Keratinocyte (primary cell): ENCODE data around the gene SIPA1. TPM values are rescaled to one million over a fixed set of nuclear protein-coding genes. Genes with fewer than 3 reads are reported as not detected.

ENCODE experiments used
- DNase-seq: peaks from one replicate; pipeline ENCODE4 v3.0.0-alpha.2; 2011; ENCODE audit warnings: low read depth, missing footprints, low spot score
- FAIRE-seq: peaks from 2 replicates; lab custom pipeline; 2011; peaks lifted over from hg19 to GRCh38; lab: Jason Lieb, UNC
- H2AFZ ChIP-seq: 2 replicates; pipeline ENCODE4 v1.6.0; 2012; ENCODE audit warnings: low read length, control low read depth, inconsistent platforms; ENCODE audit not compliant: control insufficient read depth
- H3K27ac ChIP-seq: 2 replicates; pipeline ENCODE4 v1.5.1; 2011; ENCODE audit warnings: low read length; ENCODE audit not compliant: control insufficient read depth, insufficient read depth
- H3K27me3 ChIP-seq: 3 replicates; pipeline ENCODE4 v1.6.0; 2011; ENCODE audit warnings: low read length; ENCODE audit not compliant: control insufficient read depth, insufficient read depth; ENCODE audit errors: extremely low read depth
- H3K36me3 ChIP-seq, 2 experiments: 2 replicates in 1 of 2; 3 replicates in 1 of 2; pipeline ENCODE4 v1.5.1; 2011; ENCODE audit warnings: low read length in 2 of 2, mild to moderate bottlenecking in 1 of 2; ENCODE audit not compliant: control insufficient read depth in 2 of 2, insufficient read depth in 2 of 2; ENCODE audit errors: extremely low read depth in 1 of 2
- H3K4me1 ChIP-seq: 3 replicates; pipeline ENCODE4 v1.5.1; 2011; ENCODE audit warnings: low read length; ENCODE audit not compliant: control insufficient read depth, insufficient read depth; ENCODE audit errors: extremely low read depth
- H3K4me2 ChIP-seq: 3 replicates; pipeline ENCODE4 v1.6.0; 2011; ENCODE audit warnings: low read depth, low read length; ENCODE audit not compliant: control insufficient read depth, insufficient read depth; ENCODE audit errors: extremely low read depth
- H3K4me3 ChIP-seq, 3 experiments: fragments of 200-600 bp in 1 of 3; sonication (generic) in 1 of 3; 2 replicates in 2 of 3; 3 replicates in 1 of 3; pipeline ENCODE4 v1.5.1; 2011 to 2016; ENCODE audit warnings: low read length in 3 of 3, mild to moderate bottlenecking in 3 of 3, control low read depth in 2 of 3, inconsistent platforms in 1 of 3, low read depth in 1 of 3, mixed read lengths in 1 of 3, mixed run types in 1 of 3, moderate library complexity in 1 of 3; ENCODE audit not compliant: control insufficient read depth in 2 of 3, insufficient read depth in 2 of 3; ENCODE audit errors: extremely low read depth in 1 of 3
- H3K79me2 ChIP-seq: 2 replicates; pipeline ENCODE4 v1.6.0; 2012; ENCODE audit warnings: low read length; ENCODE audit not compliant: control insufficient read depth, insufficient read depth
- H3K9ac ChIP-seq: 3 replicates; pipeline ENCODE4 v1.6.0; 2011; ENCODE audit warnings: low read length; ENCODE audit not compliant: control insufficient read depth, insufficient read depth; ENCODE audit errors: extremely low read depth
- H3K9me1 ChIP-seq: 3 replicates; pipeline ENCODE4 v1.6.0; 2011; ENCODE audit warnings: low read length; ENCODE audit not compliant: control insufficient read depth, insufficient read depth; ENCODE audit errors: extremely low read depth
- H3K9me3 ChIP-seq: 2 replicates; pipeline ENCODE4 v1.5.1; 2012; ENCODE audit warnings: low read depth, low read length; ENCODE audit not compliant: control insufficient read depth
- H4K20me1 ChIP-seq: 3 replicates; pipeline ENCODE4 v1.6.0; 2011; ENCODE audit warnings: low read length; ENCODE audit not compliant: control insufficient read depth, insufficient read depth; ENCODE audit errors: extremely low read depth
- CTCF ChIP-seq, 3 experiments: IDR thresholded peaks in 1 of 3; conservative IDR thresholded peaks in 1 of 3; optimal IDR thresholded peaks in 1 of 3; 2 replicates in 2 of 3; 3 replicates in 1 of 3; pipeline versions ENCODE3 to v1.5.1; 2011; ENCODE audit warnings: low read length in 3 of 3, mild to moderate bottlenecking in 3 of 3, moderate library complexity in 2 of 3, control low read depth in 1 of 3, inconsistent platforms in 1 of 3; ENCODE audit not compliant: insufficient read depth in 2 of 3; ENCODE audit errors: extremely low read depth in 1 of 3
- EZH2 ChIP-seq: IDR thresholded peaks from one replicate; pipeline ENCODE4 v1.6.1; 2012; ENCODE audit warnings: inconsistent platforms, mild to moderate bottlenecking, low read length, moderate library complexity
- dilution Hi-C: fragments of 300-500 bp; cut with MboI; formaldehyde crosslinking; loops from one replicate; pipeline ENCODE4 v1.7.0; 2020; ENCODE audit warnings: low sequenced_read_pairs; ENCODE audit not compliant: extremely low pct_ligation_motif_present
- polyA plus RNA-seq, 5 experiments: library from polyadenylated mRNA; depleted of rRNA in 3 of 5; stranded (reverse) in 3 of 5; stranded (forward) in 1 of 5; unstranded in 1 of 5; fragments of >200 nt; gene quantifications; 1 replicate in 1 of 5; 2 replicates in 3 of 5; 3 replicates in 1 of 5; pipeline versions ENCODE4 v1.2.1 to v1.2.3, GENCODE V29; 2011 to 2012; ENCODE audit warnings: missing spikeins in 2 of 5, low read depth in 1 of 5, low replicate concordance in 1 of 5

SIPA1 gene
- polyA plus RNA-seq, 1 donor (not counting 4 experiments of a cell fraction or from before 2014, with no cell fraction given): 4.5 TPM

GRCh38 chr11:65604258-65604657, 33.6 kb upstream of the SIPA1 start:
- Histone ChIP-seq H3K79me2 (no peaks in the 10 kb centered on the region), H3K27ac (no peak overlapping the region), H3K36me3 (peaks cover 18 to 22% of the 10 kb centered on the region in 2 experiments), H3K4me2 (no peak overlapping the region), H3K9me1 (no peaks in the 10 kb centered on the region), H2AFZ (no peak overlapping the region), H3K4me3 (no peak overlapping the region), H3K4me1 (peaks cover 7% of the 10 kb centered on the region), H4K20me1 (no peaks in the 10 kb centered on the region), H3K9me3 (no peaks in the 10 kb centered on the region), H3K9ac (no peak overlapping the region), H3K27me3 (no peaks in the 10 kb centered on the region)
- dilution Hi-C loops: no loop called here
- TF ChIP-seq EZH2 (no peak), CTCF (optimal IDR thresholded peaks at IDR 0.05 in 1 of 3, IDR thresholded peaks at IDR 0.05 in 1 of 3, conservative IDR thresholded peaks at IDR 0.05 in 1 of 3; ENCODE audit: extremely low read depth in 1 of 3, insufficient read depth in 2 of 3, low read length in 3 of 3) (no peak)
- FAIRE-seq: no peak
- DNase-seq: no peak

- peak; percentile 88 for DNase-seq
- no peak for TF ChIP-seq CTCF (optimal IDR thresholded peaks at IDR 0.05 in 1 of 3, IDR thresholded peaks at IDR 0.05 in 1 of 3, conservative IDR thresholded peaks at IDR 0.05 in 1 of 3; ENCODE audit: extremely low read depth in 1 of 3, insufficient read depth in 2 of 3, low read length in 3 of 3)
- TF ChIP-seq EZH2: no peak
- peaks cover 10% of the 10 kb centered on the region for H3K4me1 ChIP-seq
- H3K9me3 ChIP-seq: no peaks in the 10 kb centered on the region
- H2AFZ ChIP-seq: no peak overlapping the region
- no peaks in the 10 kb centered on the region for H3K9me1 ChIP-seq
- H3K79me2 ChIP-seq: peaks cover 16% of the 10 kb centered on the region
- H3K27ac ChIP-seq: no peak overlapping the region
- H3K4me2 ChIP-seq: peak overlapping the region; percentile 58
- no peaks in the 10 kb centered on the region for H3K27me3 ChIP-seq
- peak overlapping the region in 1 of 3 experiments; percentile 34 for H3K4me3 ChIP-seq
- FAIRE-seq: peak; percentile 23
- H3K9ac ChIP-seq: no peak overlapping the region
- dilution Hi-C loops: no loop called here
- H3K36me3 ChIP-seq: peaks cover 20 to 26% of the 10 kb centered on the region in 2 experiments
- no peaks in the 10 kb centered on the region for H4K20me1 ChIP-seq
Measured at GRCh38 chr11:65606876-65607613, 30.9 kb upstream of the SIPA1 start.
